Hematopoietic multipotent progenitor cell (in vitro differentiated cells): Measurements from ENCODE around the gene CHST11. TPM values are rescaled to one million over a fixed set of nuclear protein-coding genes. Genes with fewer than 3 reads are reported as not detected.

Experiments used
- DNase-seq, 3 donors: peaks; one replicate each; pipeline ENCODE4 v3.0.0-alpha.2; 2011 to 2015; ENCODE audit warnings: low read depth in 2 of 3, low spot score in 2 of 3
- total RNA-seq: library from RNA; depleted of rRNA; stranded (reverse); fragments of >200 nt; gene quantifications from one replicate; pipeline ENCODE4 v1.2.3, GENCODE V29; 2012

Gene CHST11
- total RNA-seq, 1 donor = 264 TPM

DNA sequence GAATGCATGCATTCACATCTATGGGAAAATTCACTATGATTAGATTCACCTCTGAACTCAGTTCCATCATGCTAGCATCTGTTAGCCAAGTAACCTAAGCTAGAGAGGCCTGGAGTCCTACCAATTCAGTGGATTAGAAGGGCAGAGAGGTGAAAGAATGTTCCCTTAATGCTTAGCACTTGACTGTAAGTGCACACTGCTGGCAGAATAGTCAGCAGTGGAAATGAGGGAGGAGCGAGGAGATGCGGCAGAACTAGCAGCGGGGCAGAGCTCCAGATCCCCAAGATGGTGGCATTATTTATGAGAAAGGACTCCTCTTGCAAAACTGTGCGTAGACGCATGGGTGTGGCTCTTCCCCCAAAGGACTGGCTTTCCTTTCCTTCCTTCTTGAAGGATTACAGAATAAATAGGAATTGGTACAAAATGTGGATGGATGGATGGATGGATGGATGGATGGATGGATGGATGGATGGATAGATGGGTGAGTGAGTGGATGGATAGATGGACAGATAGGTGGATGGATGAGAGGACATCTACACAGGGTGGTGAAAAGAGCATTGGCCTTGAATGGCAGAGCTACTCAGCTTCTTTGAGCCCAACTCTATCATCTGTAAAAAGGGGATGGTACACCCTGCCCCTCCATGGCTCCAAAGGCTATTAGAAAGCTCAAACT lies 227.2 kb downstream of the CHST11 start:
- DNase-seq = no peak

DNA sequence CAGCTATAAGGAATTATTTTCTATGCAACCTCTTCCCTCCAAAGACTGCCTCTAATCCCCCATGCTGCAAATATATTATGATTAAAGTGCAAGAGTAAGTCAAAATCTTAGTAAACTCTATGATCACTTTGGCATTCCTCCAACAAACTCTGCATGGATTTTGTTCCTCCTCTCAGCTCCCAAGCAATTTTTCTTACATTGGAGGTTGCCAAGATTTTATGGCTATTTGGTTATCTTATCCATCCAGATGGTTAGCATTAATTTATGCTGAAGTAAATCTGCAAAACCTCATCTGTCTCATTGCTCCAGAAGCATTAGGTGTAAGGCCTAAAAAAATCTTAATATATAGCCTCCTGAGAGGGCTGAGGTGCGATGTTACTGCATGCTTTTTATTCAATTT lies 228.1 kb downstream of the CHST11 start:
- DNase-seq = peak in 1 of 3 donors; percentile 43

GRCh38 chr12:104685366-104685765 lies 228.6 kb downstream of the CHST11 start:
- no peak for DNase-seq

- DNase-seq = no peak
Observed at GRCh38 chr12:104686196-104686595, 229.4 kb downstream of the CHST11 start.

DNA sequence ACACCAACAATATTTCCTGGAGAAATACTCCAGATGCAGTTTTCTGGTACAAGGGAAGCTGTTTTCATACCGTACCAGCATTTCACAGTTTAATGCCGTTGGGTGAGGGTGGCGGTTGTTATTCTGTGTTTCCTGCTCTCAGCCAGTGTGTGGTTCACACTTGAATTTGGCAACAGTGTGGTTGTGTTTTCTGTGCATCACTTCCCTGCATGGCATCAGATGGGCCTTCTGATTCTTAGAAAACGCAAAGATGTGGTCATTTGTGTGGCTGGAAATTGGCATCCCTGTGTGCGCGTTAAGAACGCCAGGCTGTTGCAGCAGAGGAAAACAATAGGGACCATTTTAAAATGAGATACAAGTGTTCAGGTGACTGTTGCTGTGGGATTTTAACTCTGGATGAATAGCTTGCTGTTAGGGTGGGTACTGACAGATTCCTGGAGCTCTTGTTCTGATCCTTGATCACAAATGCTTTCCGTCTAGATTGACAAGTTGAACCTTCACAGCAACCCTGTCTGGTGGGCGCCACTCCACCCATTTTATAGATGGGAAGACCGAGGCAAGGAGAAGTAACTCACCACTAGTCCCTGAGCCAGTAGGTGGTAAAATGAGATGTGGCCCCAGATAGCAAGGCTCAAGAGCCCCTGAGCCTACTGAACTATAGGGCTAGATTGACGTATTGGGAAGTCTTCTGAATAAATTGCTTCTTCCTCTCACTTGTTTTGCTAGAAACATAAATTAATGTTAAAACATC lies 231.2 kb downstream of the CHST11 start:
- DNase-seq = peak in 2 of 3 donors; percentile 62 to 80

- DNase-seq = peak in 1 of 3 donors; percentile 41
Observed at GRCh38 chr12:104689635-104690034, 232.9 kb downstream of the CHST11 start.

DNA sequence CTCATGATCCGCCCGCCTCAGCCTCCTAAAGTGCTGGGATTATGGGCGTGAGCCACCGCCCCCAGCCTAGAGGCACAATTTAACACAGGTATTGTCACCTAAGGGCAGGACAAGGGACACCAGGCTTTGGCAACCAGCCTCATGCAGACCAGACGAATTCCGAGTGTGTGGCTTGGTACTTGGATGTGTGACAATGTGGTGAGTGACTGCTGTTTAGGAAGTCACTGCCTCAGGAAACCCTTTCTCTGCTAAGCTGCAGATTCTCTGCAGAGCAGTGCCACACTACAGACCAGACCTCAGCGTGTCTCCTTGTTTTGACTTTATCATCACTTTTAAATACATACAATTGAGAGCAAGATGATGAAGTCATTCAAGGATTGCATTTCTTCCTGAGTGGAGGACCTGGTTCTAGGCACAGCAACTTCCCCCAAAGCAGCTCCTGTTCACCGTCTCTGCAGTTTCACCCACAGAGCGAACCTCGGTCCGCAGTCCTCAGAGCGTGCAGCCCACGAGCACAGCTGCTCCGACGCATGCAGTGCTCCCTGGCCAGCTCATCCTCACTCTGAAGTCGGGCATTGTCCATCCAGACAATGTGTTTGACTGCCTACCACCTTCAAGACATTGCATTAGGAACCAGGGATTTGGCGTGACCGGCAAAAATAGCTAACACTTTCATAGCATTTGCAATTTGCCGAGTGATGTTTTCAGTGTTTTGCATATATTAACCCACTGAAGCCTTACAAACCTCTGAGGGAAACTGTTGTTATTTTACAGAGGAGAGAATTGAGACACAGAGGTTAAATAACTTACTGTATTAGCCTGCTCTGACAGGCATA lies 235.2 kb downstream of the CHST11 start:
- DNase-seq = peak in 1 of 3 donors; percentile 50

GRCh38 chr12:104692557-104693218 lies 235.9 kb downstream of the CHST11 start:
- DNase-seq = no peak

- DNase-seq = no peak
Observed at GRCh38 chr12:104693493-104693892, 236.7 kb downstream of the CHST11 start.

- no peak for DNase-seq
Observed at GRCh38 chr12:104694161-104694560, 237.4 kb downstream of the CHST11 start.

DNA sequence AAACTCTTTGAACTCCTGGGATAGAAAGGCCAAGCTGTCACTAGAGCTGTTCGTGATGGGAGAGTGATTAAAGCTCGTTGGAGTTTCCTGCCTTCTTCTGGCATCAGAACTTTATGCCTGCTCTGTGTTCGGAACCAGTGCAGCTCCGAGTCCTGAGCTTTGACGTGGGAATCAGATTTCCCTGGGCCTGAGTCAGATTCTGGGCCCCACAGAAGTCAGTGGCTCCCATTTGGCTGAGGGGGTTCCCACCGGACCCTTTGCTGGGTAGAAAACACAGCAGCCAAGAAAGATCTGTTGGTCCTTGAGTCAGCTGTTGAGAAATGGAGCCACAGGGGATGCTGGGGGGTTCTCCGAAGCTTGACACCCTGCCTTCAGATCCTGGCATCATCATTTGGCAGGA lies 238.0 kb downstream of the CHST11 start:
- DNase-seq = no peak

GRCh38 chr12:104695453-104696148 lies 238.9 kb downstream of the CHST11 start:
- peak; percentile 49 to 93 (median 88) for DNase-seq

GRCh38 chr12:104697186-104697585 lies 240.4 kb downstream of the CHST11 start:
- DNase-seq = no peak

DNA sequence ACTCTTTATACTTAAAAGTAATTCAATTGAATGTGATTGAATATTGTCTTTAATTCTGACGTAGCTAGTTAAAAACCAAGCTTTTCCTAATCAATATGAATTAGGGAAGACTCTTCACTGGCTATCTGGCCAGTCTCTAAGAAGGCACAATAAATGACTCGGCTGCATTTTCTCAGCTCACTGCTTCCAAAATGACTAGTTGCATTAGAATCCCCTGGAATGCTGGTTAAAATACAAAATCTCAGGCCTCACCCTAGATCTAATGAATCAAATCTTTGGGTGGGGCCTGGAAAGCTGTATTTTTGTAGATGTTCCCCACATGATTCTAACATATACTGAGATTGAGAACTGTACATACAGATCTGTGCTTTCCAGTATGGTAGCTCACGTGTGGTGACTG lies 242.1 kb downstream of the CHST11 start:
- no peak for DNase-seq

GRCh38 chr12:104699489-104700190 lies 242.9 kb downstream of the CHST11 start:
- DNase-seq = peak in 2 of 3 donors; percentile 62 to 72

DNA sequence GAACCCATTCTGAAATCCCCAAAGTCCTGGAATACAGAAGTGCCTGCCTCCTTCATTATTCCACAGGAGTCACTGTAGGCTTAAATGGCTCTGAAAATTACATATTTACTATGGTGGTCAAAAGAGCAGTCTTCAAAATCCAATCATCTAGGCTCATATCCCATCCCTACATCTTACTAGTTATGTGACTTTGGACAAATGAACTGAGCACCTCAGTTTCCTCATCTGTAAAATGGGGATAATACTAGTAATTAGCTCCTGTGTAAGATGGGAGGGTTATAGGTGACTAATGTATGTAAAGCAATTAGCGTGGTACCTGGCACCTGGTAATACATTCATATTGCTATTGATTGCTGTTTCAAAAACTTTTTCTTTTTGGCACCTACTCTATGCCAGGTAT lies 243.6 kb downstream of the CHST11 start:
- no peak for DNase-seq

DNA sequence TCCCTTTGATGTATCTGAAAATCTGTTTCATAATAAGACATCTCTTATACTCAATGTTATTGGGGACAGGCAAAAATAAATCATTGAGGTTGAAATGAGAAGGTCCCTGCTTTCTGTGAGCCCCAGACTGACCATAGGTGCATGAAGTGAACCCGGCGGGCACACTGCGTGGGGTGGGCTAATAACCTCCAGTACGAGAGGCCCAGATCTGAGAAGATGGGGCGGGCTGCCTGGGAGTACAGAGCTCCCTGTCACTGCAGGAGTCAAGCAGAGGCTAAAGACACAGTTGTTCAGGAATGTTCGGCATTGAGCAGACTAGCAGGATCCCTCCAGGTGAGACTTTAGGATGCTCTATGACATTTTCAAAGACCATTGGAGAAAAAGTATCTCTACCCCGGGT lies 244.6 kb downstream of the CHST11 start:
- DNase-seq = no peak

DNA sequence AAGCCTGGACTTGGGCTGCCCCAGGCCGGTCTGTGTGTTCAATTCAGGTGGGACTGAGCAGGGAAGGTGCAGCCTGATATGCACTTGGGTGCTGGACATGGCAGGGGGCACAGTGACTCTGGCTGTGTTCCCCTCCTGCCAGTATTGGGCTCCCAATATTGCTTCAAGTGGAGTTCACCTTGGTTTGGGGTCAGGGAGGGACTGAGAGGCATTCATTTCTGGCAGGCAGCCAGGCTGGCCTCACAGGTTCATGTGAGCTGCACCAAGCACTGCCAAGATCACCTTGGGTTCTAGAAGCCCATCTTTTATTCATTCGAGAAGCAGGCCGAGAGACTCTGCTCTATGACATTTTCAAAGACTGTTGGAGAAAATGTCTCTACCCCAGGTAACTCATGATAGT lies 245.0 kb downstream of the CHST11 start:
- no peak for DNase-seq

GRCh38 chr12:104702565-104703139 lies 245.9 kb downstream of the CHST11 start:
- DNase-seq = no peak
